Esophagus squamous epithelium (tissue), 5 donors: Measurements from ENCODE around the gene TUBD1. TPM values are rescaled to one million over a fixed set of nuclear protein-coding genes. Genes with fewer than 3 reads are reported as not detected.

Experiments
- DNase-seq: peaks from one replicate; lab custom pipeline; 2025; lab: John Stamatoyannopoulos, UW
- H3K27ac ChIP-seq, 4 donors: fragments of 200-600 bp; sonication (generic); one replicate each; pipeline ENCODE4 v1.5.1; 2016 to 2019; ENCODE audit warnings: mild to moderate bottlenecking in 1 of 4
- H3K27me3 ChIP-seq, 4 donors: fragments of 200-600 bp; sonication (generic); 1 replicate in 3 of 4; 2 replicates in 1 of 4; pipeline versions ENCODE4 v1.5.1 to v1.6.0; 2017 to 2021; ENCODE audit warnings: antibody characterized with exemption in 1 of 4
- H3K36me3 ChIP-seq, 3 donors: fragments of 200-600 bp; sonication (generic); one replicate each; pipeline ENCODE4 v1.5.1; 2016 to 2019
- H3K4me1 ChIP-seq, 3 donors: fragments of 200-600 bp; sonication (generic); one replicate each; pipeline ENCODE4 v1.5.1; 2017 to 2019
- H3K4me3 ChIP-seq, 4 donors: fragments of 200-600 bp; sonication (generic); 1 replicate in 3 of 4; 2 replicates in 1 of 4; pipeline ENCODE4 v1.5.1; 2016 to 2019; ENCODE audit warnings: mild to moderate bottlenecking in 2 of 4, moderate library complexity in 1 of 4
- H3K9me3 ChIP-seq, 3 donors: fragments of 200-600 bp; sonication (generic); one replicate each; pipeline ENCODE4 v1.5.1; 2016 to 2019
- POLR2A ChIP-seq, 4 donors: fragments of 450-650 bp; IDR thresholded peaks; one replicate each; pipeline ENCODE4 v1.6.1; 2017; ENCODE audit warnings: antibody characterized with exemption in 4 of 4, mild to moderate bottlenecking in 4 of 4, moderate library complexity in 3 of 4
- WGBS, 2 donors: methylation state at CpG; one replicate each; pipeline ENCODE4 v1.1.5; 2018; 5-methylcytosine and 5-hydroxymethylcytosine counted together
- intact Hi-C: fragments of 100-400 bp; cut with DNase I; formaldehyde crosslinking; loops from one replicate; pipeline ENCODE4 v1.15.0; 2022
- total RNA-seq, 4 donors: library from RNA; depleted of rRNA; stranded (reverse); fragments of >200 nt; gene quantifications; one replicate each; pipeline ENCODE4 v1.1.0, GENCODE V29; 2016
- TF ChIP-seq, protein P1 (sequence below), 6 experiments: fragments of 450-650 bp in 4 of 6; fragments of 200-600 bp in 2 of 6; sonication (generic) in 2 of 6; IDR thresholded peaks; one replicate each; pipeline ENCODE4 v1.5.1; 2016 to 2019; ENCODE audit warnings: antibody characterized with exemption in 6 of 6, mild to moderate bottlenecking in 4 of 6, moderate library complexity in 4 of 6
- donor health status: DM: yes; HTN: yes; CAD: no.

TUBD1 gene
- total RNA-seq, 4 donors from 2014 or later, result 8.0 to 16.0 (median 12.5) TPM

DNA sequence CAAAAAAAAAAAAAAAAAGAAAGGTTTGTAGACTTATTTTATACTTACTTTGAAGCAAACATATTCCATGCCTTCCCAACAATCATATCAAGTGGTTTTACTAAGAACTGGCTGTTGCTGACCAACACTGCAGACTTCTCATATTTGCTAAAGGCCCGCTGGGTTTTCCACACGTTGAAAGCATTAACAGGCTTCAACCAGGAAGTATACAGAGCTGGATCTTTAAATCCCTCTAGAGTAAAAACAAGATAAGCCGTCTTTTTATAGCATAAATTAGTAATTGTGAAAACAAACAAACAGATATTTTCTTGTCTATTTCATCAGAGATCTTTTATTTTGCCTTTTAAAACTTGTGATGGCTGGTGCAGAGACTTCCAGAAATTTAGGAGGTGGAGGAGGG lies 29.1 kb downstream of the TUBD1 start:
- no peak overlapping the region for H3K27ac ChIP-seq
- peaks cover 0 to 10% (median 0%) of the 10 kb centered on the region in 3 donors for H3K4me1 ChIP-seq
- no peaks in the 10 kb centered on the region for H3K9me3 ChIP-seq
- intact Hi-C loops, result no loop called here
- 67 to 76% methylated on average over 3 of the region's 3 CpGs for WGBS, 2 donors
- no peak overlapping the region for H3K4me3 ChIP-seq
- no peaks in the 10 kb centered on the region for H3K27me3 ChIP-seq
- DNase-seq, result no peak
- no peak for TF ChIP-seq POLR2A (IDR thresholded peaks at IDR 0.05)
- TF ChIP-seq, protein P1, sequence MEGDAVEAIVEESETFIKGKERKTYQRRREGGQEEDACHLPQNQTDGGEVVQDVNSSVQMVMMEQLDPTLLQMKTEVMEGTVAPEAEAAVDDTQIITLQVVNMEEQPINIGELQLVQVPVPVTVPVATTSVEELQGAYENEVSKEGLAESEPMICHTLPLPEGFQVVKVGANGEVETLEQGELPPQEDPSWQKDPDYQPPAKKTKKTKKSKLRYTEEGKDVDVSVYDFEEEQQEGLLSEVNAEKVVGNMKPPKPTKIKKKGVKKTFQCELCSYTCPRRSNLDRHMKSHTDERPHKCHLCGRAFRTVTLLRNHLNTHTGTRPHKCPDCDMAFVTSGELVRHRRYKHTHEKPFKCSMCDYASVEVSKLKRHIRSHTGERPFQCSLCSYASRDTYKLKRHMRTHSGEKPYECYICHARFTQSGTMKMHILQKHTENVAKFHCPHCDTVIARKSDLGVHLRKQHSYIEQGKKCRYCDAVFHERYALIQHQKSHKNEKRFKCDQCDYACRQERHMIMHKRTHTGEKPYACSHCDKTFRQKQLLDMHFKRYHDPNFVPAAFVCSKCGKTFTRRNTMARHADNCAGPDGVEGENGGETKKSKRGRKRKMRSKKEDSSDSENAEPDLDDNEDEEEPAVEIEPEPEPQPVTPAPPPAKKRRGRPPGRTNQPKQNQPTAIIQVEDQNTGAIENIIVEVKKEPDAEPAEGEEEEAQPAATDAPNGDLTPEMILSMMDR (IDR thresholded peaks at IDR 0.05), result no peak
- H3K36me3 ChIP-seq, result peaks cover 0 to 49% (median 15%) of the 10 kb centered on the region in 3 donors

DNA sequence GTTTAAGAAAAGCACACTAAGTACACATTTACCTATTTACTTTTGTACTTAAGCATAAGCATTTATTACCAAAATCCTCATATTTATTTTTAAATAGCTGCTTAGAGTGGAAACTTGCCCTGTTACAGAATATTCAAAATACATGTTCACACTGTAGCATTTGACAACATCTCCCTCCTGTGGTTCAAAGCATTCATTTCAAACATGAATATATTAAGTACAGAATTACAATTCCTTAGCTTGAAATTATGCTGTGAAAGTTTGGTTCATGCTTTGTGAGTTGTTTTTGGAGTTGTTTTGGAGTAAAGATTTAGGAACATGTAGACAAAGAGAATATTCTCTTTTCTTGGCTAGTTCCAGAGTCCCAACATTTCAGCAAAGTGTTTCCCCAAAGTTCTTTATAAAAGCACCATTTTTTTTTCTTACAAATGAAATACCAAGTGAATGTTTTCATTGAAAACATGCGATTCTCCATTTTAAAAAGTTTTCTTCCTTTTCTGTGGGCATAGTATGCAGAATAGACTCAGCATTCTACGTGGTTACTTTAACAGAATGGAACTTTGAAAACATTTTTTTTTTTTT lies 33.2 kb downstream of the TUBD1 start:
- no peak for DNase-seq
- no peaks in the 10 kb centered on the region for H3K27me3 ChIP-seq
- 63 to 93% methylated on average over 2 of the region's 2 CpGs for WGBS, 2 donors
- H3K4me3 ChIP-seq, result no peak overlapping the region
- peaks cover 0 to 42% (median 15%) of the 10 kb centered on the region in 3 donors for H3K36me3 ChIP-seq
- intact Hi-C loops, result no loop called here
- no peak for TF ChIP-seq POLR2A (IDR thresholded peaks at IDR 0.05)
- TF ChIP-seq, protein P1 (IDR thresholded peaks at IDR 0.05), result peak in 5 of 6 experiments; percentile 52 to 77 (median 73)
- H3K27ac ChIP-seq, result no peak overlapping the region
- peaks cover under 1 to 35% (median 14%) of the 10 kb centered on the region in 3 donors for H3K4me1 ChIP-seq
- no peaks in the 10 kb centered on the region for H3K9me3 ChIP-seq

DNA sequence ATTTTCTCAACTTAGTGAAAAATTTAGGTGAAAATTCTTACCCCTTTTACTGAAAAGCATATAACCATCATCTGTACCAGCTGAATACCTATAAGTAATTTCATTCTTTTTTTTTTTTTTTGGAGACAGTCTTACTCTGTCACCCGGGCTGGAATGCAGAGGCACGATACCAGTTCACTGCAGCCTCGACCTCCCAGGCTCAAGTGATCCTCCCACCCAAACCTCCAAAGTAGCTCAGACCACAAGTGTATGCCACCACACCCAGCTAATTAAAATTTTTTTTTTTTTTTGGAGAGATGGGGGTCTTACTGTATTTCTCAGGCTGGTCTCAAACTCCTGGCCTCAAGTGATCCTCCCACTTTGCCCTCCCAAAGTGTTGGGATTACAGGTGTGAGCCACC lies 33.8 kb downstream of the TUBD1 start:
- 64 to 69% methylated on average over 3 of the region's 3 CpGs for WGBS, 2 donors
- Histone ChIP-seq H3K27me3 (no peaks in the 10 kb centered on the region), H3K27ac (no peak overlapping the region), H3K36me3 (peaks cover 0 to 36% (median 10%) of the 10 kb centered on the region in 3 donors), H3K4me1 (peaks cover 7 to 40% (median 14%) of the 10 kb centered on the region in 3 donors), H3K9me3 (no peaks in the 10 kb centered on the region), H3K4me3 (no peak overlapping the region)
- intact Hi-C loops, result no loop called here
- no peak for TF ChIP-seq POLR2A (IDR thresholded peaks at IDR 0.05)
- TF ChIP-seq, protein P1 (IDR thresholded peaks at IDR 0.05), result no peak
- no peak for DNase-seq

DNA sequence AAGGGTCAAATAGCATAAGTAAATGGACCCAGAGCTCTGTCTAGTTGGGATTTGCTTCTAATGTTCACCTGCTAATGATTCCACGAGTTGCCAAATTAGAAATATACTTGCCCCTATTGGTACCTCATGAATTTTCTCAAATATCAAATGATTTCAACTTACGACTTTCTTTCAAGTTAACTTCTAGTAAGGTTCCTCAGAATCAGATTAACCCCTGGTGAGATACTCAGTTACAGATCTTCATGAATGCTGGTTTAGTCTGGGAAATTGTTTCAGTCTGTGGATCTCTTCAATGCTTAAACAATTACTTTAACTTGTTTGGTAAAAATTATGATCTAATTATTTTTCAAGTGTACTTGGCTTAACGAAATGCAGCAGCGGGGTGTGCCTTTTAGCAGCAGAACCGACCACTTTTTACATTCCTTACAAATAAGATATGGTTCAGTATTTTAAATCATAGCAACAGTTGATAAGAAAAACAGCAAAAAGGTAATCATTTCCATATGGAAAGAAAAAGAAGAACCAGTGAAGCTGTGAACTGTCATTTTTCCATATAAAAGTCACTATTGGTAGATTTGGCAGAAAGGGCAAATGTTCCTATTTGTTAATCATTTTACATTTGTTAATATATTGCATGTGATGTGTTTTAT lies 34.5 kb downstream of the TUBD1 start:
- TF ChIP-seq POLR2A (IDR thresholded peaks at IDR 0.05), result no peak
- TF ChIP-seq, protein P1 (IDR thresholded peaks at IDR 0.05), result no peak
- intact Hi-C loops, result no loop called here
- peaks cover 13 to 46% (median 20%) of the 10 kb centered on the region in 3 donors for H3K4me1 ChIP-seq
- 79 to 80% methylated on average over 5 of the region's 5 CpGs for WGBS, 2 donors
- H3K9me3 ChIP-seq, result no peaks in the 10 kb centered on the region
- H3K36me3 ChIP-seq, result peaks cover 0 to 30% (median 8%) of the 10 kb centered on the region in 3 donors
- H3K27me3 ChIP-seq, result no peaks in the 10 kb centered on the region
- no peak overlapping the region for H3K4me3 ChIP-seq
- DNase-seq, result no peak
- no peak overlapping the region for H3K27ac ChIP-seq
